GM19238 (cell line): ENCODE data around the gene HGF.

Experiments
- DNase-seq: peaks from one replicate; pipeline ENCODE4 v3.0.0; 2011; ENCODE audit warnings: low spot score; ENCODE audit not compliant: insufficient read length

Gene HGF

GRCh38 chr7:81684514-81685269 is 85.2 kb downstream of the HGF start:
- DNase-seq: no peak

GRCh38 chr7:81684033-81684432 is 85.8 kb downstream of the HGF start:
- no peak for DNase-seq

GRCh38 chr7:81682873-81683272 is 87.0 kb downstream of the HGF start:
- no peak for DNase-seq

- DNase-seq: no peak
These were observed 89.7 kb downstream of the HGF start for GRCh38 chr7:81680120-81680519.

- no peak for DNase-seq
These were observed 93.0 kb downstream of the HGF start for GRCh38 chr7:81676813-81677212.

GRCh38 chr7:81676105-81676811 is 93.6 kb downstream of the HGF start:
- no peak for DNase-seq

GRCh38 chr7:81674431-81674830 is 95.4 kb downstream of the HGF start:
- no peak for DNase-seq

GRCh38 chr7:81672872-81673271 is 97.0 kb downstream of the HGF start:
- no peak for DNase-seq

GRCh38 chr7:81669476-81670105 is 100.3 kb downstream of the HGF start:
- DNase-seq: no peak

- DNase-seq: no peak
These were observed 103.6 kb downstream of the HGF start for GRCh38 chr7:81666209-81666608.

GRCh38 chr7:81665236-81665635 is 104.6 kb downstream of the HGF start:
- DNase-seq: no peak

- DNase-seq: no peak
These were observed 105.5 kb downstream of the HGF start for GRCh38 chr7:81664304-81664703.

GRCh38 chr7:81662531-81662930 is 107.3 kb downstream of the HGF start:
- no peak for DNase-seq

- no peak for DNase-seq
These were observed 110.0 kb downstream of the HGF start for GRCh38 chr7:81659697-81660395.

- DNase-seq: no peak
These were observed 112.3 kb downstream of the HGF start for GRCh38 chr7:81657551-81657950.

- no peak for DNase-seq
These were observed 114.6 kb downstream of the HGF start for GRCh38 chr7:81655271-81655670.

- no peak for DNase-seq
These were observed 117.6 kb downstream of the HGF start for GRCh38 chr7:81652225-81652624.
